Kidney (tissue), 14 donors: ENCODE results near the gene EEFSEC. TPM values are rescaled to one million over a fixed set of nuclear protein-coding genes. Genes with fewer than 3 reads are reported as not detected.

Source experiments
- DNase-seq, 5 donors: peaks; one replicate each; pipeline ENCODE4 v3.0.0-alpha.2; 2013 to 2020
- FAIRE-seq: peaks from 2 replicates; lab custom pipeline; 2012; peaks lifted over from hg19 to GRCh38; lab: Jason Lieb, UNC
- H3K27ac ChIP-seq, 2 donors: one replicate each; pipeline ENCODE4 v1.7.0; 2013; ENCODE audit warnings: low read depth in 2 of 2, low read length in 2 of 2, inconsistent platforms in 1 of 2
- H3K27me3 ChIP-seq: one replicate; pipeline ENCODE4 v1.7.1; 2013; ENCODE audit warnings: low read length, inconsistent platforms; ENCODE audit not compliant: control insufficient read depth, insufficient read depth
- H3K36me3 ChIP-seq, 3 donors: one replicate each; pipeline versions ENCODE4 v1.7.0 to v1.7.1; 2013; ENCODE audit warnings: low read length in 3 of 3, control low read depth in 1 of 3, inconsistent platforms in 1 of 3; ENCODE audit not compliant: insufficient read depth in 3 of 3, control insufficient read depth in 2 of 3
- H3K4me1 ChIP-seq, 3 donors: one replicate each; pipeline versions ENCODE4 v1.7.0 to v1.7.1; 2013; ENCODE audit warnings: low read length in 3 of 3, inconsistent platforms in 1 of 3, low read depth in 1 of 3; ENCODE audit not compliant: control insufficient read depth in 2 of 3, insufficient read depth in 2 of 3
- H3K4me3 ChIP-seq, 3 donors: one replicate each; pipeline versions ENCODE4 v1.7.0 to v1.8.1; 2013; ENCODE audit warnings: low read length in 3 of 3, control low read depth in 1 of 3, inconsistent platforms in 1 of 3
- H3K9ac ChIP-seq, 3 donors: one replicate each; pipeline versions ENCODE4 v1.7.0 to v1.7.1; 2013; ENCODE audit warnings: low read length in 3 of 3, control low read depth in 1 of 3, inconsistent platforms in 1 of 3
- H3K9me3 ChIP-seq, 3 donors: one replicate each; pipeline versions ENCODE4 v1.7.0 to v1.7.1; 2013; ENCODE audit warnings: low read length in 3 of 3, control low read depth in 1 of 3, inconsistent platforms in 1 of 3; ENCODE audit not compliant: control insufficient read depth in 2 of 3, insufficient read depth in 1 of 3
- CTCF ChIP-seq: IDR thresholded peaks from 3 replicates; pipeline ENCODE4 v1.5.1; 2012; ENCODE audit warnings: mild to moderate bottlenecking, moderate library complexity, borderline replicate concordance; ENCODE audit not compliant: insufficient read depth; ENCODE audit errors: extremely low read depth
- intact Hi-C: fragments of 100-400 bp; cut with DNase I; formaldehyde crosslinking; loops from one replicate; pipeline ENCODE4 v1.11.1; 2022
- polyA plus RNA-seq: library from polyadenylated mRNA; stranded (reverse); fragments of 350-450 nt; fragmentation: Illumina TruSeq; extraction: RNeasy Lipid Tissue Mini Kit (QIAGEN cat#74804); gene quantifications from one replicate; pipeline ENCODE4 v1.2.3, GENCODE V29; 2014; ENCODE audit warnings: low read depth, low replicate concordance; ENCODE audit not compliant: insufficient read depth
- total RNA-seq: library from RNA; stranded (reverse); fragmentation: NEBNext Ultra II Directional; extraction: Animal tissue kit (Norgen Biotek cat#: 25700); gene quantifications from one replicate; pipeline ENCODE4 v1.2.1, GENCODE V29; 2021
- donor health status: control.
- donor health status: control.
- donor health status: control.
- donor health status: control.
- donor health status: control.
- donor health status: DM: yes; HTN: yes; CAD: no.
- donor health status: Normal renal cell carcinoma (clear cell type).

Gene EEFSEC
- total and polyA plus RNA-seq, 2 donors from 2014 or later = 15.2 to 23.2 TPM

GRCh38 chr3:128307781-128308469 lies 154.6 kb downstream of the EEFSEC start:
- no peak for TF ChIP-seq CTCF
- DNase-seq = no peak
- no peak overlapping the region for H3K4me3 ChIP-seq
- no peak for FAIRE-seq
- no peaks in the 10 kb centered on the region for H3K27me3 ChIP-seq
- H3K9ac ChIP-seq = no peak overlapping the region
- H3K4me1 ChIP-seq = no peaks in the 10 kb centered on the region
- no peaks in the 10 kb centered on the region for H3K9me3 ChIP-seq
- intact Hi-C loops = no loop called here
- H3K36me3 ChIP-seq = no peaks in the 10 kb centered on the region
- no peak overlapping the region for H3K27ac ChIP-seq

- Histone ChIP-seq H3K9me3 (no peaks in the 10 kb centered on the region), H3K27ac (no peak overlapping the region), H3K9ac (no peak overlapping the region), H3K36me3 (no peaks in the 10 kb centered on the region), H3K27me3 (no peaks in the 10 kb centered on the region), H3K4me3 (no peak overlapping the region), H3K4me1 (no peaks in the 10 kb centered on the region)
- no peak for FAIRE-seq
- peak in 4 of 5 donors; percentile 32 to 49 (median 43) for DNase-seq
- intact Hi-C loops = no loop called here
- no peak for TF ChIP-seq CTCF
Measured at GRCh38 chr3:128309026-128309425, 155.7 kb downstream of the EEFSEC start.

GRCh38 chr3:128310286-128311058 lies 157.2 kb downstream of the EEFSEC start:
- Histone ChIP-seq H3K27ac (no peak overlapping the region), H3K4me1 (no peaks in the 10 kb centered on the region), H3K36me3 (no peaks in the 10 kb centered on the region), H3K9ac (no peak overlapping the region), H3K27me3 (no peaks in the 10 kb centered on the region), H3K4me3 (no peak overlapping the region), H3K9me3 (no peaks in the 10 kb centered on the region)
- peak in 1 of 5 donors; percentile 16 for DNase-seq
- FAIRE-seq = no peak
- intact Hi-C loops = no loop called here
- no peak for TF ChIP-seq CTCF
